Endometrial microvascular endothelial cells (primary cell): Measurements from ENCODE around the gene ZNF423. TPM values are rescaled to one million over a fixed set of nuclear protein-coding genes. Genes with fewer than 3 reads are reported as not detected.

ENCODE experiments used
- in situ Hi-C: cut with HindIII; loops from 2 replicates; pipeline ENCODE4 v1.10.0; 2017; ENCODE audit warnings: low sequenced_read_pairs, low pct_unique_long_range_greater_than_20kb; ENCODE audit errors: inconsistent ontology term
- total RNA-seq: library from RNA; depleted of rRNA; stranded (reverse); fragments of >200 nt; gene quantifications from one replicate; pipeline ENCODE4 v1.2.3, GENCODE V29; 2015; ENCODE audit errors: inconsistent ontology term

ZNF423 gene
- total RNA-seq, 1 donor from 2014 or later, result 1.2 TPM

GRCh38 chr16:49482690-49483089 is 373.2 kb downstream of the ZNF423 start:
- in situ Hi-C loops, result no loop called here

DNA sequence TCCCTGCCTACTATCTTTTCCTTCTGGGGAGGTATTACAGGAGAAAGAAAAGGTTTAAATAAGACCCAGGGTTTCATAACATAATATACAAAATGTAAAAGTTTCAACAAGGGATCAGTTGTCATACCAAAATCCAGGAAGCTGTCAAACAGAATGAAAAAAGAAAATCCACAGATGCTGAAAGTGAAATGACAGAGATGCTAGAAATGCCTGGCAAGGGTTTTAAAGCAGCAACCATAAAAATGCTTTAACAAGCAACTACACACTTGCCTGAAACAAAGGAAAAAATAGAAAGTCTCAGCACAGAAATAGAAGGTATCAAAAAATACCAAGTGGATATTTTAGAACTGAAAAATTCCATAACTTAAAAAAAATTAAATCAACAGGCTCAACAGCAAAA is 377.3 kb downstream of the ZNF423 start:
- in situ Hi-C loops, result no loop called here

DNA sequence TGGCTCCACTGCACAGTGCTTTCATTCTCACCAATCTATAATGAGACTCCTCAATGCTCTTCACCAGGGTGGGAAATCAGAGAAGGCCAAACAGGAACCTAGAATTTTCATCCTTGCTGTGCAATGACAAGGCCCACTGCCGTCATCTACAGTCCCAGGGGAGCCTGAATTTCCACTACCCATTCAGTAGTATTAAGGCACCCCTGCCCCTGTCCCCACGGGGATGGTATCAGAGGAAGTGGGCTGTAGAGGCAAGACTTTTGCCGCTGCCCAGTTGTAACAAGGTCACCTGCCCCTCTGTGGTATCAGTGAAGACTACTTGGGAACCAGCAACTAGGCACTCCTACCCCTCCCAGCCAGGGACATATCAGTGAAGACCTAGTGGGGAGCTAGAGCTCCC is 377.8 kb downstream of the ZNF423 start:
- in situ Hi-C loops, result no loop called here

DNA sequence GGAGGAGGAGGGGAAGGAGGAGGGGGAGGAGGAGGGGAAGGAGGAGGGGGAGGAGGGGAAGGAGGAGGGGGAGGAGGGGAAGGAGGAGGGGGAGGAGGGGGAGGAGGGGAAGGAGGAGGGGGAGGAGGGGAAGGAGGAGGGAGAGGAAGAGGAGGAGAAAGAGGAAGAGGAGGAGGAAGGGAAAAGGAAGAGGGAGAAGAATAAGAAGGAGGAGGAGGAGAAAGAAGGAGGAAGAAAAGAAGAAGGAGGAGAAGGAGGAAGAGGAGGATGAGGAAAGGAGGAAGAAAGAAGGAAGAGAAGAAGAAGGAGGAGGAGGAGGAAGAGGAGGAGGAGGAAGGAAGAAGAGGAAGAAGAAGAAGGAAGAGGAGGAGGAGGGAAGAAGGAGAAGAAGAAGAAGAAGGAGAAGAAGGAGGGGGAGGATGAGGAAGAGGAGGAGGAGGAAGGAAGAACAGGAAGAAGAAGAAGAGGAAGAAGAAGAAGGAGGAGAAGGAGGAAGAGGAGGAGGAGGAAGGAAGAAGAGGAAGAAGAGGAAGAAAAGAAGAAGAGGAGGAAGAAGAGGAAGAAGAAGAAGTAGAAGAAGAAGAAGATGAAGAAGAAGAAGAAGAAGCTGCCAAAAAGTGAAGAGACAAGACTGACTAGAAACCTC is 378.5 kb downstream of the ZNF423 start:
- in situ Hi-C loops, result no loop called here

- in situ Hi-C loops, result no loop called here
Observed at GRCh38 chr16:49474741-49475140, 381.2 kb downstream of the ZNF423 start.

DNA sequence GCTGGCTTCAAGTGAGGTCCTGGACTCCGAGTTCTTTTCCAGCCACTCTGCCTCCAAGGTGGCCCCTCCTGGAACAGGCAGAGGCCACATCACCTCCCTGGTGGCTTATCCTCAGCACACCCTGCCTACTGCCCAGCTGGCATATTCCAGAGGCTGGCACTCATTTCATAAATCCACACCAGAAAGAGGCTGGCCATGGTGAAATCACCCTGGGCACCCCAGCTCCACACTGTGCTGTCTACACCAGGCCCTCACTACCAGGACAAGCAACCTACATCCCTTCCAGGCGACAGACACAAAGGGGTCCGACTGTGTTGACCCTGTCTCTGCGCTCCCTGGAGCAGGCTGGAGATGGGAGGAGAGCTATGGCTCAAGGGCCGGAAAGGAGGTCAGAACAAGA is 382.1 kb downstream of the ZNF423 start:
- in situ Hi-C loops, result no loop called here

DNA sequence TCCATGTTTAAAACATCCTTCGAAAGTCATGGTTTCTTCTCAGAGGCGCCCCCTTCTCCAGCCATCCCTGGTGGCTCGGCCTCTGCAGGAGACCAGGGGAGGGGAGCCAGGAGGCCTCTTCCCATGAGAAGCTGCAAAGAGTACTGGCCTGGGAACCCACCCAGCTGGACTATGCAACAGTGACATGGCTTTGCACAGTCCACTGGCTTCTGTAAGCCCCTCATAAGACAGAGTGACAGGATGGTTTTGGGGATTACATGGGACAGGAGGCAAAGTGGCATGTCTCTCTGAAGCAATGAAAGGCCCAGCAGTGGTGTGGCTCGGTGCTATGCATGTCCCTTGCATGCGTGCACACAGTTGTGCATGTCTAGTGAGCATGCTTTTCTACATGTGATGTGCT is 382.8 kb downstream of the ZNF423 start:
- in situ Hi-C loops, result no loop called here

DNA sequence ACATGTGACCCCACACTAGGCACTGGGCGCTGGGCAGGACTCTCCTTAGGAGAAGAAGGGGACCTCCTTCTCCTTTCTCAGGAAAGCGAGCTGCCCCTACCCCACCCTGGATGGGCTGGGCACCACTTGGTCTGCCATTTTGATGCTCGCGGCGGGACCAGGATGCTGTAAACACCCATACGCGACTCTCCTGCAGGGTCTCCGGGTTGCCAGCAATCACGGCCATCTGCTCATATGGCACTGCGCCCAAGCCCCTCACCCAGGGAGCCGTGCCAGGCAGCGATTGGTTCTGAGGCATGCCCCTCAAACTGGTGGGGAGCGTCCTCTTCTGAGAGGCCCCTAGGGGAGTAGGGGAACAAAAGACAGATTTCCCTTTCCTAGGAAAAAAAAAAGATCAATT is 383.3 kb downstream of the ZNF423 start:
- in situ Hi-C loops, result no loop called here

- in situ Hi-C loops, result no loop called here
Observed at GRCh38 chr16:49471038-49471727, 384.7 kb downstream of the ZNF423 start.

DNA sequence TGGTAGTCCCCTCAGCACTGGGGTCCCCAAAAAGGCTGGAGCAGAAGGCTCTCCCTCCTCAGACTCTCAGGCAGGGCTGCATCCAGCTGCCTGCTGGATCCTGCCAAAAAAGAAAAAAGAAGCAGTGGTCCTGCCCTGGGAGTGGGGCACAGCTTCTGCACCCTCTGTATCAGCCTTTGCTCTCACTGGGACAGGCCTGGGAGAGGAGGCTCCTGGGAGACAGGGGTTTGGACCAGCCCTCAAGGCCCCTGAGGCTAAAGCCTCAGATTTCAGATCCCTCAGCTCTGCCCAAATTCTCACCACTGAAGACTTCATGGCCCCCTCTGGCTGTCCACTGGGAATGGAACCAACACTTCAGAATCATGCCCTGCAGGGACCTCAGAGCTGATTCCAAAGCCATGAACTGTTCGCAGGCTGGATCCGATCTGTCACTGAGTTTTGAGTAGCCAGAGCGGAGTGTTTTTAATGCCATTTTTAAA is 385.4 kb downstream of the ZNF423 start:
- in situ Hi-C loops, result no loop called here

DNA sequence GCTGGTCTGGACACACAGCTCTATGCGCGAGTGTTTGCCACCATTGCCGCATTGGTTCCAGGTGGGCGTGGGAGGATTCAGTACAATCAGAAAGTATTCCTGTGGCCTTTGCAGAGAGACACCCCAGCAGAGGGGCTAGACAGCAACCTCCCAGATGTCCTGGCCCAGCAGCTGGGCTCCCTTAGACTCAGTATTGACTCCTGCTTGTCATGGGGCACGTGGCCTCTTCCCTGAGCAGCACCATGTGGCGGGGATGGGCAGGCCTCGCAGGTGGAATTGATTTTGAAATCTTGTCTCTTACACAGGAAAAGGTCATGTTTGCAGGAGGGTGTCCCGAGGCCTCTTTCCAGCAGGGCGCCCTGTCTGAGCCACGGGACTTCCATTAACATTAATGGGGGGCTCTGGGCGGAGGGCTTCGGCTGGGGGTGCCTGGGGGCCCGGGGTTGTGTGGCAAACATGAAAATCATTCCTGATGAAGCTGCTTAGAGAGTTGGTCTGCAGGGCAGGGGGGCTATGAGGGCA is 385.9 kb downstream of the ZNF423 start:
- in situ Hi-C loops, result no loop called here

DNA sequence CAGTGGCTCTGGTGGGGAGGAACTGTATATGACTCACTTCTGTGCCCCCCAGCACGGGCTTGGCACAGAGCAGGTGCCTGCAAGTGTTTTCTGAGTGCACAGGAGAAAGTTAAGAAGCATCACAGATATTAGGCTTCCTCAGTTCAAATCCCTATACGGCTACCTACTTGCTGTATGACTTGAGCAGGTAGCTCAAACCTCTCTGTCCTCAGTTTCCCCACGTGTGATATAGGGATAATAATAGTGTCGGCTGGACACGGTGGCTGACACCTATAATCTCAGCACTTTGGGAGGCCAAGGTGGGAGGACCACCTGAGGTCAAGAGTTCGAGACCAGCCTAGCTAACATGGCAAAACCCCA is 386.6 kb downstream of the ZNF423 start:
- in situ Hi-C loops, result no loop called here

DNA sequence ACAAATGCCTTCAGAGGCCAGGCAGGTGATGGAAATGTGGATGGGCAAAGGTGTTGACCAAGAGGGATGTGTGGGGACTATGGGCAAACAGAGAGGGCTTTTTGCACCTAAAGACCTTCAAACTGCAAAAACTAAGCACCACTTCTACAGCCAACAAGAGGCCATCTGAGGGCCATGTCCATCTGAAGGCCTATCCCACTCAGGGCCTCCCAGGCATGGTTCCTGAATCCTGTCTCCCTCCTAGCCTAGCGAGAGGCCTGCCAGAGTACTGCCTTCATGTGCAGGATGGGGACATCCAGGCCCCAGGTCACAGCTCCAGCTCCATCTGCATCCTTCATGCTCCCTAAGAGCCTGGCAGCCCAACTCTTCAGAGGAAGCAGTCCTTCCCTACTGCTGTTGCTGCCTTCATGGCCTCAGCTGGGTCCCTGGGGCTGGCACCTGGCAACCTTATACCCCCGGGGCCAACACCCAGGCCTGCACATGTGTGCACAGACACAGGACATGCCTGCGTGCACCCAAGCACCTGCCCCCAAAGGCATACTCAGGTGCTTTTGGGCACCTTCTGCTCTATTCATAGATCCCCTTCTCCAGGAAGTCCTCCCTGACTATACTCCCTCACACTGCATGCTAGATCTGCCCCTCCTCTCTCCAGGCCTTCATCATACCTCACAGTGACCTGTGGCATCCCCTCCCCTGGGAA is 387.2 kb downstream of the ZNF423 start:
- in situ Hi-C loops, result no loop called here

DNA sequence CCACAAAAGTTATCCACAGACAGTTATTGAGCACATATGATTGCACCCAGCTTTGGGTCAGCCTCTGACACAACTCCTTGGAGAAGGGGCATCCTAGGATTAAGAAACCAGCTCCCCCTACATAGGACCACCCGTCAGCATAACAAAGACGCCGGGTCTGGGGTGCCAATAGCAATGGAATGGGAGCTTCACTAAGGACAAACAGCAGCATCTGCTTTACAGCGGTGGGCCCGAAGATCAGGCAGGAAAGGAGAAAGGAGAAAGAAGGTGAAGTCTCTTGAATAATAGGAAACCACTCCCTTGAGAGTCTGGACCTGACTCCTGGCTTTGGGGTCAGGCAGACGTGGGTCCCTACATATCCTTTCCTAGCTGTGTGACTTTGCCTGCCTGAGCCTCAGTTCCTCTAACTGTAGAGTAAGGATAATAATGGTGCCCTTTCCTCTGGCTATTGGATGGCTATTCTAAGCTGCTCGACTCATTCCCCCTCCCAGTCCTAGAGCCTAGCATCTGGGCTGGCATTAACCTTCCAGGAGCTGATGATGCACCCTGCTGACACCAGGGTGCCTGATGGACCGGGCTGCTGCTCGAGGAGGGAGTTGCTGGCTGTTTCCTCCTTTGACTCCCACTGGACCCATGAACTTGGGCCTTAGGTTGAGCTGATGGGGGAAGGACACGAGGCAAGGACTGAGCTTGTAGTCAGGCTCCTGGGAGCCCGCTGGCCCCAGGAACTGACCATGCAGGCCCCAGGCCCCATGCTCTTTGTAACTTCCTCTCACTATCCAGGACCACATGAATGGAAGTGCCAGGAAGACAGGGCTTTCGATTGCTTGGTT is 388.2 kb downstream of the ZNF423 start:
- in situ Hi-C loops, result no loop called here

- in situ Hi-C loops, result no loop called here
Observed at GRCh38 chr16:49466881-49467280, 389.0 kb downstream of the ZNF423 start.

- in situ Hi-C loops, result no loop called here
Observed at GRCh38 chr16:49466529-49466831, 389.4 kb downstream of the ZNF423 start.

GRCh38 chr16:49465661-49466528 is 390.0 kb downstream of the ZNF423 start:
- in situ Hi-C loops, result no loop called here

DNA sequence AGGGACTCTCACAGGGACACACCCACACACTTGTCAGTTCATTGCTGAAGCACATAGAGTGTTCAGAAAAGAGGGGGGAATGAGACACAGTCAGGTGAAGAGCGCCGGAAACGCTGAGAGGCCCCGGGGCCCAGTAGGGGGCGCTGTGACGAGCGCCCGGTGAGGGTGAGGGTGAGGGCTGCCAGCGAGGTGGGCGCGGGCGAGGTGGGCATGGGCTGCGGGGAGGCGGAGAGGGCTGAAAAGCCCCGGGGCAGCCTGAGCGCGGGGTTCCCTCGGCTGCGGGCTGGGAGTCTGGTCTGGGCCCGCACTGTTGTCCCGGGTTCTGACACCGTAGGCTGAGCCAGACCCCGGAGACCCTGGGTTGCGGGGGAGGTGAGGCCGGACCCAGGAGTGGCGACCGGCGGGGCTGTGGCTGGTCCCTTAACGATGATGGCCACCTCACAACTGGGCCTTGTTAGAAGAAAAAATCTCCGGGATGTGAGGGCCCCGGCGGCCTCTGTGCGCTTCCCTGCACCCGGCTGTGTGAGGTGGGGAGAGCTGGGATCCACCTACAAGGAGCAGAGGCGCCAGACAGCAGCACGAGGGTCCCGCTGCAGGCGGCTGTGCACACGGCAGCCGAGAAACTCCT is 390.9 kb downstream of the ZNF423 start:
- in situ Hi-C loops, result no loop called here
